ENCODE measurements around the gene STAC3. TPM values are rescaled to one million over a fixed set of nuclear protein-coding genes. Genes with fewer than 3 reads are reported as not detected.

The STAC3 gene
- total RNA-seq, 1 donor from 2014 or later, result 5.1 TPM

DNA sequence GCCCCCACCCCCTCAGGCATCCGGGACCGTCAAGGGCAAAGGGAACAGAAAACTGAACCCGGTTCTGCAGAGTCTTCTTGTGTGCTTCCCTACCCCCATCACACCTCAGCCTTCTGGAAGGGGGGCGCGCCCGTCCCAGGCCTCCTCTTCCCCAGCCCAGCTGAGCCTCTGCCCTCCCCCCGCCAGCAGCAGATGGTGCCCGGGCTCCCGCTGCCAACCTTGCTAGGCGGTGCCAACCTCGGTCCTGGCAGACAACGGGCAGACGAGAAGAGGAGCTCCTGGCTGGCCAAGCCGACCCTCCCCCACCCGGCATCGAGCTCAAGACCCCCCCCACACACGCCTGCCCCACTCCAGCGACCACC lies 8.7 kb downstream of the STAC3 start:
- H3K9me3 Mint-ChIP-seq, result no peaks in the 10 kb centered on the region
- H3K4me3 Mint-ChIP-seq, result peak overlapping the region; percentile 87
- Histone ChIP-seq H3K27me3 (peaks cover 71% of the 10 kb centered on the region), H3K4me3 (peak overlapping the region; percentile 60), H4K20me1 (ENCODE audit: low read depth) (peaks cover 31% of the 10 kb centered on the region), H3K36me3 (no peaks in the 10 kb centered on the region), H3K79me2 (ENCODE audit: low read depth) (no peaks in the 10 kb centered on the region), H3K4me1 (peaks cover 40% of the 10 kb centered on the region), H2AFZ (replicated peaks) (no peak overlapping the region), H3K27ac (no peak overlapping the region), H3K9me3 (ENCODE audit: low read depth) (no peaks in the 10 kb centered on the region), H3F3A (ENCODE audit: low read depth) (peaks cover 72% of the 10 kb centered on the region), H3K9ac (no peak overlapping the region), H3K4me2 (peak overlapping the region; percentile 91)
- peaks cover 46% of the 10 kb centered on the region for H3K4me1 Mint-ChIP-seq
- no peak overlapping the region for H3K27ac Mint-ChIP-seq
- DNase-seq (ENCODE audit: low spot score), result no peak
- H3K36me3 Mint-ChIP-seq, result no peaks in the 10 kb centered on the region
- H3K27me3 Mint-ChIP-seq (ENCODE audit: insufficient read depth, low read depth), result peaks cover 63% of the 10 kb centered on the region
- TF ChIP-seq EZH2 (IDR thresholded peaks at IDR 0.05), result no peak
- TF ChIP-seq, protein P1, sequence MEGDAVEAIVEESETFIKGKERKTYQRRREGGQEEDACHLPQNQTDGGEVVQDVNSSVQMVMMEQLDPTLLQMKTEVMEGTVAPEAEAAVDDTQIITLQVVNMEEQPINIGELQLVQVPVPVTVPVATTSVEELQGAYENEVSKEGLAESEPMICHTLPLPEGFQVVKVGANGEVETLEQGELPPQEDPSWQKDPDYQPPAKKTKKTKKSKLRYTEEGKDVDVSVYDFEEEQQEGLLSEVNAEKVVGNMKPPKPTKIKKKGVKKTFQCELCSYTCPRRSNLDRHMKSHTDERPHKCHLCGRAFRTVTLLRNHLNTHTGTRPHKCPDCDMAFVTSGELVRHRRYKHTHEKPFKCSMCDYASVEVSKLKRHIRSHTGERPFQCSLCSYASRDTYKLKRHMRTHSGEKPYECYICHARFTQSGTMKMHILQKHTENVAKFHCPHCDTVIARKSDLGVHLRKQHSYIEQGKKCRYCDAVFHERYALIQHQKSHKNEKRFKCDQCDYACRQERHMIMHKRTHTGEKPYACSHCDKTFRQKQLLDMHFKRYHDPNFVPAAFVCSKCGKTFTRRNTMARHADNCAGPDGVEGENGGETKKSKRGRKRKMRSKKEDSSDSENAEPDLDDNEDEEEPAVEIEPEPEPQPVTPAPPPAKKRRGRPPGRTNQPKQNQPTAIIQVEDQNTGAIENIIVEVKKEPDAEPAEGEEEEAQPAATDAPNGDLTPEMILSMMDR (IDR thresholded peaks at IDR 0.05), result no peak
- no peak for TF ChIP-seq EZH2phosphoT487 (IDR thresholded peaks at IDR 0.05)

DNA sequence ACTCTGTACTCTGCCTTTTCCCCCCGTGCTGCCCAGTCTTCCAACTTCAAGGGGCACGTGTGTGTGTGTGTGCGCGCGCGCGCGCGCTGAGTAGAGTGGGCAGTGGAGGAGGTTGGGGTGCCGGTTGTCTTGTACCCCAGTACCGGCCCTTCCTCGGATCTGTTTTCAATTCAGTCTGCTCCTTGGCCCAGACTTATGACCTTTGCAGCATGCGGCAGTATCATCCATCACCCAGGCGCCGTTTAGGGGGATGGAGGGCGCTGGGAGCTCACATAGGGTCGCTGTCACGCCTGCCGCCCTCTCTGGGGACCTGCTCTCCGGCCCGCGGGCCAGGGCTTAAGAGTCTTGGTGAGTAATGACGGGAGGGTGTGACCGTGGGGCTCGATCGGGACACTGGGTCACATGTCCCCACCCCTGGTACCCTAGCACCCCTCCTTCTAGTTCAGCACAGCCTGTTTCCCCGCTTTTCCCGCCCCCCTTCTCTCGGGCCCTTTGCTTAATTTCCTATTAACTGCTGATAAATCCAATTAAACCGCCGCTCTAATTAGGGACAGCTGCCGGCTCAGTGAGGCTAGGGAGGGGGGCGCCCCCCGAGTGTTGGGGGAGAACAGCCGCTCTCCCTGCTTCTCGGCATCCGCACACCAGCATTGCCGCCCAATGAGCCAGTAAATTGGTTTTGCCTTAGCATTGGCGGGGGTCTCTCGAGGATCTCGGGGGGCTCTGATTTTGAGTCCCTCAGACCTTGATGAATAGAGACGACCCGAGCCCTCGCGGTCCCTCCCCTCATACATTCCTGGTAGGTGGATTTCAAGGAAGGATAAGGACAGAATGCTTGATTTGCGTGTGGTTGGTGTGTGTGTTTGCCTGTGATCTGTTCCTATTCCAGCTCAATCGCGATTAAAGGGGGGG lies 9.3 kb downstream of the STAC3 start:
- peaks cover 77% of the 10 kb centered on the region for H3K27me3 ChIP-seq
- no peak overlapping the region for H3K27ac Mint-ChIP-seq
- DNase-seq (ENCODE audit: low spot score), result no peak
- no peak overlapping the region for H3K9ac ChIP-seq
- no peaks in the 10 kb centered on the region for H3K36me3 Mint-ChIP-seq
- H3K4me3 Mint-ChIP-seq, result peak overlapping the region; percentile 86
- H3K9me3 ChIP-seq (ENCODE audit: low read depth), result no peaks in the 10 kb centered on the region
- TF ChIP-seq, protein P1 (IDR thresholded peaks at IDR 0.05), result peak; percentile 3
- peak; percentile 64 for TF ChIP-seq EZH2phosphoT487 (IDR thresholded peaks at IDR 0.05)
- peak; percentile 2 for TF ChIP-seq EZH2 (IDR thresholded peaks at IDR 0.05)
- H3K4me2 ChIP-seq, result peak overlapping the region; percentile 91
- H2AFZ ChIP-seq (replicated peaks), result no peak overlapping the region
- no peaks in the 10 kb centered on the region for H3K36me3 ChIP-seq
- H4K20me1 ChIP-seq (ENCODE audit: low read depth), result peaks cover 38% of the 10 kb centered on the region
- peaks cover 76% of the 10 kb centered on the region for H3F3A ChIP-seq (ENCODE audit: low read depth)
- H3K9me3 Mint-ChIP-seq, result no peaks in the 10 kb centered on the region
- peak overlapping the region; percentile 60 for H3K4me3 ChIP-seq
- no peak overlapping the region for H3K27ac ChIP-seq
- peaks cover 46% of the 10 kb centered on the region for H3K4me1 ChIP-seq
- H3K27me3 Mint-ChIP-seq (ENCODE audit: insufficient read depth, low read depth), result peaks cover 70% of the 10 kb centered on the region
- no peaks in the 10 kb centered on the region for H3K79me2 ChIP-seq (ENCODE audit: low read depth)
- H3K4me1 Mint-ChIP-seq, result peaks cover 46% of the 10 kb centered on the region

DNA sequence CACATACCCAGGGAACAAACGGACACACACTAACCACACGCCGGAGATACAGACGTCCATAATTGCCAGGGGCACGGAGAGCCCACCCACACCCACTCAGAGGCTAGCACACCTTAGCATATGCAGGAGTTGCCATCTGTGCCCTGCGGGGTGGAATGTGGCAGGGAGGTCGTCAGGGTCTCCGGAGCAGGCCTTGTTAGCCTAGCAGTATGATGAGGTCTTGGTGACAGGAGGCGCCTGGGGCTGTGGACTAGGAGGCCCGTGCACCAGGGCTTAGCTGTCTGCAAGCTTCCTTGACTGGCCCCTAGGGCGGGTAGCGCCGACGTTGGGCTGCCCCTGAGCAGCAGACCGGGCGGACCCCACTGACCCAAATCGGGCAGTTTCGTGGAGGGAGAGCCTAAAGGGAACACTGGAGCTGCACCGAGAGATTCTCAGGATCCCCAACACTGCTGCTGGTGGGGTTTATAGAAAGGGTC lies 10.0 kb downstream of the STAC3 start:
- H3K4me2 ChIP-seq, result peak overlapping the region; percentile 98

More for the DNA sequence above, 10.0 kb downstream of the STAC3 start:
- no peaks in the 10 kb centered on the region for H3K36me3 ChIP-seq
- H2AFZ ChIP-seq (replicated peaks), result no peak overlapping the region
- Mint-ChIP-seq H3K36me3 (no peaks in the 10 kb centered on the region), H3K9me3 (no peaks in the 10 kb centered on the region), H3K27ac (no peak overlapping the region), H3K27me3 (ENCODE audit: insufficient read depth, low read depth) (peaks cover 72% of the 10 kb centered on the region), H3K4me3 (peak overlapping the region; percentile 86), H3K4me1 (peaks cover 48% of the 10 kb centered on the region)
- no peaks in the 10 kb centered on the region for H3K9me3 ChIP-seq (ENCODE audit: low read depth)
- H3K9ac ChIP-seq, result no peak overlapping the region
- H3K4me1 ChIP-seq, result peaks cover 50% of the 10 kb centered on the region
- peaks cover 84% of the 10 kb centered on the region for H3K27me3 ChIP-seq
- H3K27ac ChIP-seq, result no peak overlapping the region
- no peak overlapping the region for H3K4me3 ChIP-seq
- H3F3A ChIP-seq (ENCODE audit: low read depth), result peaks cover 82% of the 10 kb centered on the region
- H3K79me2 ChIP-seq (ENCODE audit: low read depth), result no peaks in the 10 kb centered on the region
- peak; percentile 72 for DNase-seq (ENCODE audit: low spot score)
- H4K20me1 ChIP-seq (ENCODE audit: low read depth), result peaks cover 45% of the 10 kb centered on the region
- TF ChIP-seq EZH2phosphoT487 (IDR thresholded peaks at IDR 0.05) (no peak), EZH2 (IDR thresholded peaks at IDR 0.05) (peak; percentile 32)
- TF ChIP-seq, protein P1 (IDR thresholded peaks at IDR 0.05), result peak; percentile 22

All from neural progenitor cell (in vitro differentiated cells).